Measurements from ENCODE around the gene ACER2.

Gene ACER2

DNA sequence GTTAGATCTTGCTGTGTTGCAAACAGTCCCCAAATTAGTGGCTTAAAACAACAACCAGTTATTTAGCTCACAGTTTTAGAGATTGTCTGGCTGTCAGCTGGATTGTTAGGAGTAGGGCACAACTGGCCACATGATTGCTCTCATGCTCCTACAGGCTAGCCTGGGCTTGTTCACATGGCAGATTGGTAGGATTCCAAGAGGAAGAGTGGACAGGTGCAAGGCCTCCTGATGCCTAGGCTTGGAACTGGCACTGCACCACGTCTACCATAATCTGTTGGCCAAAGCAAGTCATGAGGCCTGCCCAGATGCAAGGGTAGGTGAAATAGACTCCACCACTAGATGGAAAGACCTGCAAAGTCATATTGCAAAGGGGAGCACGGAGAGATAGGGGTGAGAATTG lies 76.4 kb downstream of the ACER2 start:
- no peaks in the 10 kb centered on the region for H3K9me3 ChIP-seq (ENCODE audit: control insufficient read depth, insufficient read depth, low read length)
- no peak overlapping the region for H3K4me3 ChIP-seq (ENCODE audit: low read depth, low read length)
- no peak overlapping the region for H3K9ac ChIP-seq (ENCODE audit: low read depth, low read length)
- H3K36me3 ChIP-seq (ENCODE audit: control insufficient read depth, insufficient read depth, low read length), result no peaks in the 10 kb centered on the region
- H3K27me3 ChIP-seq (ENCODE audit: control insufficient read depth, insufficient read depth, low read length), result no peaks in the 10 kb centered on the region; the same call in 1 of the 2 replicates
- H3K4me1 ChIP-seq (ENCODE audit: control insufficient read depth, insufficient read depth, low read length), result no peaks in the 10 kb centered on the region
- no peak overlapping the region for H3K27ac ChIP-seq (ENCODE audit: low read depth, low read length)

- Histone ChIP-seq H3K4me1 (ENCODE audit: control insufficient read depth, insufficient read depth, low read length) (no peaks in the 10 kb centered on the region), H3K36me3 (ENCODE audit: control insufficient read depth, insufficient read depth, low read length) (no peaks in the 10 kb centered on the region)
Observed at GRCh38 chr9:19486803-19487202, 78.0 kb downstream of the ACER2 start.

GRCh38 chr9:19488721-19489120 lies 79.9 kb downstream of the ACER2 start:
- Histone ChIP-seq H3K4me1 (ENCODE audit: control insufficient read depth, insufficient read depth, low read length) (no peaks in the 10 kb centered on the region), H3K9ac (ENCODE audit: low read depth, low read length) (no peak overlapping the region), H3K9me3 (ENCODE audit: control insufficient read depth, insufficient read depth, low read length) (no peaks in the 10 kb centered on the region), H3K27me3 (ENCODE audit: control insufficient read depth, insufficient read depth, low read length) (no peaks in the 10 kb centered on the region), H3K36me3 (ENCODE audit: control insufficient read depth, insufficient read depth, low read length) (no peaks in the 10 kb centered on the region), H3K4me3 (ENCODE audit: low read depth, low read length) (no peak overlapping the region), H3K27ac (ENCODE audit: low read depth, low read length) (no peak overlapping the region)

More at GRCh38 chr9:19486803-19487202, 78.0 kb downstream of the ACER2 start:
- no peak overlapping the region for H3K9ac ChIP-seq (ENCODE audit: low read depth, low read length)
- no peaks in the 10 kb centered on the region for H3K9me3 ChIP-seq (ENCODE audit: control insufficient read depth, insufficient read depth, low read length)
- H3K27me3 ChIP-seq (ENCODE audit: control insufficient read depth, insufficient read depth, low read length), result no peaks in the 10 kb centered on the region
- H3K27ac ChIP-seq (ENCODE audit: low read depth, low read length), result no peak overlapping the region
- no peak overlapping the region for H3K4me3 ChIP-seq (ENCODE audit: low read depth, low read length)

DNA sequence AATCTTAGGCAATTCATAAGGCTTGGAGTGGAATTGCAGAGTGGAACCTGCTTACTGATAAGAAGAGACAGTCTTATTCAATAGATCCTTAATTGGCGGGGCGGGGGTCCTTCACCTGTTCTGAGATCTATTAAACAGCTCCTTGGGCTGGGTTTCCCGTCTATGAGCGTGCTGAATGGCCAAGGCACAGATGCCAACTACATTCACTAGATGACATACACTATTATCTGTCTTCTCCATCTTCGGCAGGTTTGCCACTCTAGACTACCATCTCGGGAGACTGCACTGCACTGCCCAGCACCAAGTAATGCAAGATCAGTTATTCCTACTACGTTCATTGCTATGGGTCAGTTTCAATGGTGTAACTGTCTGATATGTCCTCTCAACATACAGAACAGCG lies 81.5 kb downstream of the ACER2 start:
- H3K9ac ChIP-seq (ENCODE audit: low read depth, low read length), result no peak overlapping the region
- no peak overlapping the region for H3K4me3 ChIP-seq (ENCODE audit: low read depth, low read length)
- H3K4me1 ChIP-seq (ENCODE audit: control insufficient read depth, insufficient read depth, low read length), result no peaks in the 10 kb centered on the region
- no peaks in the 10 kb centered on the region for H3K36me3 ChIP-seq (ENCODE audit: control insufficient read depth, insufficient read depth, low read length)
- H3K9me3 ChIP-seq (ENCODE audit: control insufficient read depth, insufficient read depth, low read length), result no peaks in the 10 kb centered on the region
- no peak overlapping the region for H3K27ac ChIP-seq (ENCODE audit: low read depth, low read length)
- H3K27me3 ChIP-seq (ENCODE audit: control insufficient read depth, insufficient read depth, low read length), result no peaks in the 10 kb centered on the region

DNA sequence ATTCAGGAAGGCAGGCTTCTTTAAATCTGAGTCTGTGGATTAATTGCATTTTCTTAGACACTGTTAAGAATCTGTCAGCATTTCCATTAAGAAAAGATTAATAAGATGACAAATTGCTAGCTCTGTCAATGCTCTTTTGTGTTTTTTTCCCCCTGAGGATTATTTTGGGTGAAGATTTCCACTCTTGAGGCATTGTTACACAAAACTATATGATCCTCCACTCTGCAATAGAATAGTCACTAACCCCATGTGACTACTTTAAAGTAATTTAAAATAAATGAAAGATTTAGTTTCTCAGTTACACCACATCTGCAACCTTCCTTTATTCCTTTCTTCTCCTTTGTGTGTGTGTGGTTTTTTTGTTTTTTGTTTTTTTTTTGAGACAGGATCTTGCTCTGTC lies 82.0 kb downstream of the ACER2 start:
- Histone ChIP-seq H3K27ac (ENCODE audit: low read depth, low read length) (no peak overlapping the region), H3K27me3 (ENCODE audit: control insufficient read depth, insufficient read depth, low read length) (no peaks in the 10 kb centered on the region), H3K36me3 (ENCODE audit: control insufficient read depth, insufficient read depth, low read length) (no peaks in the 10 kb centered on the region), H3K9ac (ENCODE audit: low read depth, low read length) (no peak overlapping the region), H3K4me1 (ENCODE audit: control insufficient read depth, insufficient read depth, low read length) (no peaks in the 10 kb centered on the region), H3K4me3 (ENCODE audit: low read depth, low read length) (no peak overlapping the region), H3K9me3 (ENCODE audit: control insufficient read depth, insufficient read depth, low read length) (no peaks in the 10 kb centered on the region)

DNA sequence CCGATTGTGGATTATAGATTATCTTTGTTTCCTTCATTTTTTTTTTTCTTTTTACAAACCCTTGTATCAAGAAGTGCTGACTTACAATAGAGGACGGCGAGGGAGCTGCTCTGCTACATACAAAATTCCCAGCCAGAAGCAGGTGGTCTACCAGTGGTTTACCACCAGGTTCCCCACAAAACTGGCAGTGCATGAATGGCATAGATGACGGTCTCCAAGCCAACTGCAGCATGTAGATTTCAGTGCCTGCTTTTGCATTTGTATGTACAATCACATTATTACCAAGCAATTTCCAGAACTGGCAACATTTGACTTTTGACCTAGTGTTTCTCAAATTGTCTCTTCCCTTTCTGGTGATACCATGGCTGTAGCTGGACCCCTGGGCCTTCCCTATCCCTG lies 84.0 kb downstream of the ACER2 start:
- Histone ChIP-seq H3K9ac (ENCODE audit: low read depth, low read length) (no peak overlapping the region), H3K27ac (ENCODE audit: low read depth, low read length) (no peak overlapping the region), H3K9me3 (ENCODE audit: control insufficient read depth, insufficient read depth, low read length) (no peaks in the 10 kb centered on the region), H3K27me3 (ENCODE audit: control insufficient read depth, insufficient read depth, low read length) (no peaks in the 10 kb centered on the region), H3K4me1 (ENCODE audit: control insufficient read depth, insufficient read depth, low read length) (no peaks in the 10 kb centered on the region), H3K4me3 (ENCODE audit: low read depth, low read length) (no peak overlapping the region), H3K36me3 (ENCODE audit: control insufficient read depth, insufficient read depth, low read length) (no peaks in the 10 kb centered on the region)

- H3K9me3 ChIP-seq (ENCODE audit: control insufficient read depth, insufficient read depth, low read length), result no peaks in the 10 kb centered on the region
- no peak overlapping the region for H3K9ac ChIP-seq (ENCODE audit: low read depth, low read length)
- no peak overlapping the region for H3K27ac ChIP-seq (ENCODE audit: low read depth, low read length)
- no peaks in the 10 kb centered on the region for H3K36me3 ChIP-seq (ENCODE audit: control insufficient read depth, insufficient read depth, low read length)
- H3K27me3 ChIP-seq (ENCODE audit: control insufficient read depth, insufficient read depth, low read length), result no peaks in the 10 kb centered on the region
- H3K4me3 ChIP-seq (ENCODE audit: low read depth, low read length), result no peak overlapping the region
- H3K4me1 ChIP-seq (ENCODE audit: control insufficient read depth, insufficient read depth, low read length), result no peaks in the 10 kb centered on the region
Observed at GRCh38 chr9:19493174-19493811, 84.5 kb downstream of the ACER2 start.

GRCh38 chr9:19493876-19494275 lies 85.1 kb downstream of the ACER2 start:
- Histone ChIP-seq H3K27me3 (ENCODE audit: control insufficient read depth, insufficient read depth, low read length) (no peaks in the 10 kb centered on the region), H3K4me1 (ENCODE audit: control insufficient read depth, insufficient read depth, low read length) (no peaks in the 10 kb centered on the region)

GRCh38 chr9:19495186-19496028 lies 86.6 kb downstream of the ACER2 start:
- no peak overlapping the region for H3K9ac ChIP-seq (ENCODE audit: low read depth, low read length)
- H3K27me3 ChIP-seq (ENCODE audit: control insufficient read depth, insufficient read depth, low read length), result no peaks in the 10 kb centered on the region
- no peak overlapping the region for H3K27ac ChIP-seq (ENCODE audit: low read depth, low read length)
- no peaks in the 10 kb centered on the region for H3K36me3 ChIP-seq (ENCODE audit: control insufficient read depth, insufficient read depth, low read length)
- H3K9me3 ChIP-seq (ENCODE audit: control insufficient read depth, insufficient read depth, low read length), result no peaks in the 10 kb centered on the region
- H3K4me3 ChIP-seq (ENCODE audit: low read depth, low read length), result no peak overlapping the region
- H3K4me1 ChIP-seq (ENCODE audit: control insufficient read depth, insufficient read depth, low read length), result no peaks in the 10 kb centered on the region

More at GRCh38 chr9:19493876-19494275, 85.1 kb downstream of the ACER2 start:
- Histone ChIP-seq H3K27ac (ENCODE audit: low read depth, low read length) (no peak overlapping the region), H3K9me3 (ENCODE audit: control insufficient read depth, insufficient read depth, low read length) (no peaks in the 10 kb centered on the region), H3K4me3 (ENCODE audit: low read depth, low read length) (no peak overlapping the region), H3K9ac (ENCODE audit: low read depth, low read length) (no peak overlapping the region), H3K36me3 (ENCODE audit: control insufficient read depth, insufficient read depth, low read length) (no peaks in the 10 kb centered on the region)

- Histone ChIP-seq H3K27ac (ENCODE audit: low read depth, low read length) (no peak overlapping the region), H3K4me3 (ENCODE audit: low read depth, low read length) (no peak overlapping the region), H3K9me3 (ENCODE audit: control insufficient read depth, insufficient read depth, low read length) (no peaks in the 10 kb centered on the region), H3K36me3 (ENCODE audit: control insufficient read depth, insufficient read depth, low read length) (no peaks in the 10 kb centered on the region), H3K27me3 (ENCODE audit: control insufficient read depth, insufficient read depth, low read length) (no peaks in the 10 kb centered on the region), H3K4me1 (ENCODE audit: control insufficient read depth, insufficient read depth, low read length) (no peaks in the 10 kb centered on the region), H3K9ac (ENCODE audit: low read depth, low read length) (no peak overlapping the region)
Observed at GRCh38 chr9:19496321-19497050, 87.7 kb downstream of the ACER2 start.

DNA sequence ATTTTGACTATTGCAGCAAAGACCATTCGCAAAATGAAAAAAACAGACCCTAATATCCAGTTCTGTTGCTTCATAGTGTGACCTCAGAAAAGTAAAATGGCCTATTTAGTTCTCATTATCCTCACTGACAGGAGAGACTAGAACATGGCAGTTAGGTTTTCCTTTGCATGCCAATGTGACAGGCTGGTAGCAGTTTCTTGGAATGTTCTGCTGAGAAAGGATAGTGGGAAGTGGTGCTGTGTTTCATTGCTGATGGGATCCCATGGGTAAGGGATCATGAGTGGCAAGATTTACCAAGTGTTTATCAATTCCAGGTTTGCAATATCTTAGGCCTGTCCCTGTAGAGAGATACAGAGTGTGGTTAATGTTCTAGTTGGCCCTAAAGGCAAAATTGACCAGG lies 88.5 kb downstream of the ACER2 start:
- no peak overlapping the region for H3K9ac ChIP-seq (ENCODE audit: low read depth, low read length)
- no peak overlapping the region for H3K4me3 ChIP-seq (ENCODE audit: low read depth, low read length)
- no peaks in the 10 kb centered on the region for H3K36me3 ChIP-seq (ENCODE audit: control insufficient read depth, insufficient read depth, low read length)
- H3K4me1 ChIP-seq (ENCODE audit: control insufficient read depth, insufficient read depth, low read length), result no peaks in the 10 kb centered on the region
- H3K27me3 ChIP-seq (ENCODE audit: control insufficient read depth, insufficient read depth, low read length), result no peaks in the 10 kb centered on the region
- H3K9me3 ChIP-seq (ENCODE audit: control insufficient read depth, insufficient read depth, low read length), result no peaks in the 10 kb centered on the region
- no peak overlapping the region for H3K27ac ChIP-seq (ENCODE audit: low read depth, low read length)

All from HUES48 (cell line).